Loucy (cell line): ENCODE results near the gene MILR1.

Experiments
- CTCF ChIP-seq: fragments of 200-600 bp; sonication (generic); conservative IDR thresholded peaks from 2 replicates; pipeline ENCODE4 v1.5.1; 2014; ENCODE audit warnings: mild to moderate bottlenecking, antibody characterized with exemption, low read length
- EZH2phosphoT487 ChIP-seq: fragments of 200-600 bp; IDR thresholded peaks from 2 replicates; pipeline ENCODE4 v1.6.1; 2018; ENCODE audit warnings: antibody characterized with exemption, mild to moderate bottlenecking, moderate library complexity, borderline replicate concordance

DNA sequence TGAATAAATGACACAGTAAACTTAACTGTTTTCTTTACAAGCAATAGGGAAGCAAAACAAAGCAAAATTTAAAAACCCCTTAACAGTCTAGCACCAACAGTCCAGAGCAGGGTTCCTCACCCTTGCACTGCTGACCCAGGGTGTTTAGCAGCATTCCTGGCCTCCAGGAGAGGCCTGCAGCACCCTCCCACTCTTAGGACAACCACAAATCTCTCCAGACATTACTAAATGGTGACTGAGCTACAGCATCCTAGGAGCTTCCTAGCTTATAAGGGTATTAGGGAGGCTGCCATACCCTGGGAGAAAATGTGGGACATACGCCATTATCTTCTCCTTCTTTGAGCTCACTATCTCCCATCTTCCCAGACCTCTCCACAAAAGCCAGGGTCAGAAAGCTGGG lies 32.0 kb downstream of the MILR1 start:
- no peak for TF ChIP-seq CTCF
- no peak for TF ChIP-seq EZH2phosphoT487
